Measurements from ENCODE around the gene JAKMIP2.

Gene JAKMIP2

GRCh38 chr5:147786142-147786541 lies 3.6 kb upstream of the JAKMIP2 start:
- DNase-seq: no peak

- no peak for DNase-seq
These were observed 1.8 kb upstream of the JAKMIP2 start for GRCh38 chr5:147784146-147784987.

GRCh38 chr5:147780924-147781573 lies 1.5 kb downstream of the JAKMIP2 start:
- no peak for DNase-seq

- DNase-seq: no peak
These were observed 2.8 kb downstream of the JAKMIP2 start for GRCh38 chr5:147779694-147780093.

- DNase-seq: no peak
These were observed 5.5 kb downstream of the JAKMIP2 start for GRCh38 chr5:147776989-147777388.

- no peak for DNase-seq
These were observed 8.9 kb downstream of the JAKMIP2 start for GRCh38 chr5:147773587-147773986.

- no peak for DNase-seq
These were observed 9.4 kb downstream of the JAKMIP2 start for GRCh38 chr5:147773139-147773538.

- DNase-seq: no peak
These were observed 15.5 kb downstream of the JAKMIP2 start for GRCh38 chr5:147767048-147767447.

GRCh38 chr5:147763791-147764525 lies 18.6 kb downstream of the JAKMIP2 start:
- no peak for DNase-seq

- DNase-seq: no peak
These were observed 22.2 kb downstream of the JAKMIP2 start for GRCh38 chr5:147760086-147760875.

- DNase-seq: no peak
These were observed 23.1 kb downstream of the JAKMIP2 start for GRCh38 chr5:147759441-147759840.

GRCh38 chr5:147756566-147756965 lies 26.0 kb downstream of the JAKMIP2 start:
- DNase-seq: no peak

- no peak for DNase-seq
These were observed 28.0 kb downstream of the JAKMIP2 start for GRCh38 chr5:147754372-147755122.

- no peak for DNase-seq
These were observed 28.8 kb downstream of the JAKMIP2 start for GRCh38 chr5:147753765-147754164.

GRCh38 chr5:147752666-147753290 lies 29.8 kb downstream of the JAKMIP2 start:
- DNase-seq: no peak

- no peak for DNase-seq
These were observed 30.5 kb downstream of the JAKMIP2 start for GRCh38 chr5:147752033-147752432.

- DNase-seq: no peak
These were observed 31.2 kb downstream of the JAKMIP2 start for GRCh38 chr5:147751156-147751830.

GRCh38 chr5:147750065-147750464 lies 32.5 kb downstream of the JAKMIP2 start:
- DNase-seq: peak; percentile 13

GRCh38 chr5:147748590-147748989 lies 33.9 kb downstream of the JAKMIP2 start:
- no peak for DNase-seq

- DNase-seq: no peak
These were observed 35.5 kb downstream of the JAKMIP2 start for GRCh38 chr5:147746986-147747385.
